K562 (cell line): ENCODE data around the gene GAB2. TPM values are rescaled to one million over a fixed set of nuclear protein-coding genes. Genes with fewer than 3 reads are reported as not detected.

Source experiments
- ATAC-seq: fragments of 200-7000 bp; cut with Tn5 transposase; 3 replicates; pipeline ENCODE4 v1.9.1; 2020; ENCODE audit warnings: moderate library complexity
- BruUV-seq: library from RNA; stranded (reverse); fragments of 400-500 nt; replicated peaks from 2 replicates; lab custom pipeline; 2021; lab: Mats Ljungman, UMichigan
- CTCF ChIA-PET: fragments of 300-600 bp; formaldehyde crosslinking; extraction: SDS; loops from one replicate; lab custom pipeline; 2021; ENCODE audit warnings: low intra/inter-chr PET ratio; lab: Yijun Ruan, JAX
- POLR2A ChIA-PET: fragments of 300-600, 350-650 bp; sonication (Branson Sonifier 250); formaldehyde crosslinking; extraction: SDS; loops from one replicate; lab custom pipeline; 2021; ENCODE audit warnings: antibody characterized with exemption, inconsistent platforms; lab: Yijun Ruan, JAX
- DNase-seq, 4 experiments: peaks; one replicate each; pipeline versions ENCODE4 v3.0.0 to v3.0.0-alpha.2; 2011 to 2018; ENCODE audit warnings: low spot score in 3 of 4, mixed read lengths in 3 of 4; ENCODE audit errors: extremely low read depth in 1 of 4
- FAIRE-seq: peaks from 2 replicates; lab custom pipeline; 2011; peaks lifted over from hg19 to GRCh38; lab: Jason Lieb, UNC
- H2AFZ ChIP-seq: 2 replicates; pipeline ENCODE4 v1.6.0; 2011; ENCODE audit warnings: low read depth, low read length, control low read depth, inconsistent platforms
- H3K27ac ChIP-seq: fragments of 200-600 bp; 3 replicates; pipeline ENCODE4 v1.8.0; 2011; ENCODE audit warnings: low read depth, mild to moderate bottlenecking, control low read depth, inconsistent platforms, low read length, moderate library complexity, mixed read lengths; ENCODE audit errors: extremely low read depth
- H3K27me3 ChIP-seq, 2 experiments: fragments of 300-600 bp in 1 of 2; 2 replicates in 1 of 2; 3 replicates in 1 of 2; pipeline versions ENCODE4 v1.6.0 to v1.8.0; 2011; ENCODE audit warnings: inconsistent platforms in 2 of 2, low read length in 2 of 2, mild to moderate bottlenecking in 1 of 2, mixed read lengths in 1 of 2, moderate library complexity in 1 of 2; ENCODE audit not compliant: control insufficient read depth in 2 of 2, insufficient read depth in 2 of 2
- H3K36me3 ChIP-seq: fragments of 300-600 bp; 3 replicates; pipeline ENCODE4 v1.8.0; 2011; ENCODE audit warnings: mild to moderate bottlenecking, low read length, inconsistent platforms; ENCODE audit not compliant: control insufficient read depth, insufficient read depth
- H3K4me1 ChIP-seq, 2 experiments: fragments of 200-600 bp in 1 of 2; replicated peaks in 1 of 2; 2 replicates in 1 of 2; 3 replicates in 1 of 2; pipeline versions ENCODE4 v1.5.1 to v1.8.0; 2011; ENCODE audit warnings: inconsistent platforms in 2 of 2, low read length in 2 of 2, mild to moderate bottlenecking in 1 of 2, mixed read lengths in 1 of 2, moderate library complexity in 1 of 2; ENCODE audit not compliant: control insufficient read depth in 2 of 2, insufficient read depth in 2 of 2
- H3K4me2 ChIP-seq: 2 replicates; pipeline ENCODE4 v1.6.1; 2011; ENCODE audit warnings: low read length, control low read depth, inconsistent platforms, mixed read lengths; ENCODE audit not compliant: insufficient read depth
- H3K4me3 ChIP-seq: fragments of 200-600 bp; sonication (generic), shearing (Covaris generic); 2 replicates; pipeline ENCODE4 v1.5.1; 2016; ENCODE audit warnings: control low read depth, inconsistent platforms
- H3K79me2 ChIP-seq: fragments of 200-600 bp; 3 replicates; pipeline ENCODE4 v1.8.0; 2011; ENCODE audit warnings: low read length, inconsistent platforms; ENCODE audit not compliant: control insufficient read depth, insufficient read depth
- H3K9ac ChIP-seq, 2 experiments: 2 replicates each; pipeline versions ENCODE4 v1.6.0 to v1.6.1; 2011; ENCODE audit warnings: low read depth in 2 of 2, low read length in 2 of 2, control low read depth in 1 of 2, inconsistent platforms in 1 of 2, mild to moderate bottlenecking in 1 of 2, mixed read lengths in 1 of 2; ENCODE audit not compliant: insufficient read depth in 1 of 2
- H3K9me1 ChIP-seq: one replicate; pipeline ENCODE4 v1.6.0; 2011; ENCODE audit warnings: inconsistent platforms, mild to moderate bottlenecking, low read length, moderate library complexity; ENCODE audit not compliant: control insufficient read depth, insufficient read depth
- H3K9me3 ChIP-seq: replicated peaks from 2 replicates; pipeline ENCODE4 v1.5.1; 2011; ENCODE audit warnings: low read depth, low read length, inconsistent platforms; ENCODE audit not compliant: control insufficient read depth, insufficient read depth
- H4K20me1 ChIP-seq: replicated peaks from 2 replicates; pipeline ENCODE4 v1.6.1; 2011; ENCODE audit warnings: low read length, inconsistent platforms, mixed read lengths; ENCODE audit not compliant: control insufficient read depth, insufficient read depth
- ARHGAP35 ChIP-seq: fragments of 450-650 bp; IDR thresholded peaks from 2 replicates; pipeline ENCODE4 v1.6.1; 2018; ENCODE audit not compliant: partially characterized antibody
- CBX2 ChIP-seq: fragments of 200-600 bp; sonication (generic); IDR thresholded peaks from one replicate; pipeline ENCODE4 v1.6.1; 2012; ENCODE audit warnings: mild to moderate bottlenecking, low read length, inconsistent platforms; ENCODE audit not compliant: insufficient read depth, poor library complexity, severe bottlenecking
- GABPB1 ChIP-seq: sonication (generic); formaldehyde crosslinking; IDR thresholded peaks from 2 replicates; pipeline ENCODE4 v1.8.0; 2022; ENCODE audit warnings: mild to moderate bottlenecking, missing genetic modification reagents
- HNRNPK ChIP-seq: fragments of 200-400 bp; formaldehyde crosslinking; IDR thresholded peaks from one replicate; pipeline ENCODE4 v1.6.1; 2018; ENCODE audit warnings: mild to moderate bottlenecking, low read depth, low read length; ENCODE audit not compliant: poor library complexity, severe bottlenecking
- POLR2G ChIP-seq: fragments of 200-400 bp; formaldehyde crosslinking; IDR thresholded peaks from 2 replicates; pipeline ENCODE4 v1.6.1; 2017; ENCODE audit warnings: low read depth, mild to moderate bottlenecking, antibody characterized with exemption, low read length, moderate library complexity
- PYGO2 ChIP-seq: fragments of 450-650 bp; IDR thresholded peaks from 2 replicates; pipeline ENCODE4 v1.6.1; 2016; ENCODE audit warnings: mild to moderate bottlenecking, missing genetic modification characterization, moderate library complexity, missing compliant biosample characterization
- RBFOX2 ChIP-seq: fragments of 200-400 bp; formaldehyde crosslinking; IDR thresholded peaks from 2 replicates; pipeline ENCODE4 v1.6.1; 2017; ENCODE audit warnings: low read depth, mild to moderate bottlenecking, low read length, moderate library complexity
- RBM22 ChIP-seq: fragments of 200-400 bp; formaldehyde crosslinking; IDR thresholded peaks from 2 replicates; pipeline ENCODE4 v1.6.1; 2018; ENCODE audit warnings: low read length, low read depth; ENCODE audit not compliant: poor library complexity, severe bottlenecking
- WHSC1 ChIP-seq: IDR thresholded peaks from one replicate; pipeline ENCODE4 v1.6.1; 2012; ENCODE audit warnings: low read length, control low read depth, inconsistent platforms
- WGBS: fragments of 100-300 bp; shearing (Covaris generic); methylation state at CpG from one replicate; pipeline ENCODE4 v1.1.6; 2016; ENCODE audit warnings: low coverage, mixed read lengths; ENCODE audit not compliant: insufficient coverage; ENCODE audit errors: missing lambda C conversion rate; 5-methylcytosine and 5-hydroxymethylcytosine counted together
- in situ Hi-C: fragments of 300-500 bp; cut with MboI; formaldehyde crosslinking; loops from 4 replicates; pipeline ENCODE4 v1.15.0; 2018; ENCODE audit warnings: inconsistent platforms, mixed read lengths
- intact Hi-C: fragments of 100-400 bp; cut with micrococcal nuclease; formaldehyde crosslinking; loops from 2 replicates; pipeline ENCODE4 v1.14.2; 2022
- polyA plus RNA-seq, 8 experiments: library from polyadenylated mRNA; depleted of rRNA in 4 of 8; stranded (reverse) in 5 of 8; unstranded in 3 of 8; fragments of >200 nt; fragmentation: Nextera tagmentation in 2 of 8; fragmentation: Illumina TruSeq in 1 of 8; extraction: Ambion mirVana in 2 of 8; extraction: Trizol in 1 of 8; gene quantifications; 2 replicates each; pipeline versions ENCODE4 v1.2.1 to v1.2.3, GENCODE V29; 2011 to 2014; ENCODE audit warnings: inconsistent platforms in 1 of 8, missing spikeins in 1 of 8
- total RNA-seq, 7 experiments: library from RNA; depleted of rRNA in 6 of 7; stranded (reverse); fragments of >200 nt in 6 of 7; fragmentation: Illumina TruSeq in 2 of 7; extraction: Trizol in 2 of 7; gene quantifications; 2 replicates each; pipeline versions ENCODE4 v1.2.1 to v1.2.3, GENCODE V29; 2011 to 2021; ENCODE audit warnings: low replicate concordance in 1 of 7

The GAB2 gene
- total and polyA plus RNA-seq, 9 of the 15 experiments (the other 6 are each of a cell fraction or from before 2014, with no cell fraction given), result 2.3 to 35.2 (median 16.1) TPM

- ATAC-seq (no peak), FAIRE-seq (no peak), DNase-seq (no peak)
- Histone ChIP-seq H3K4me1 (peaks cover 0 to 8% of the 10 kb centered on the region in 2 experiments; a peak in 3 of 5 replicates), H3K9me3 (no peaks in the 10 kb centered on the region), H3K27ac (no peak overlapping the region), H3K79me2 (no peaks in the 10 kb centered on the region), H3K4me3 (no peak overlapping the region), H3K9ac (no peak overlapping the region), H3K4me2 (no peak overlapping the region), H4K20me1 (no peaks in the 10 kb centered on the region), H3K27me3 (no peaks in the 10 kb centered on the region), H2AFZ (no peak overlapping the region), H3K36me3 (peaks cover 30% of the 10 kb centered on the region; the same call in 1 of the 3 replicates), H3K9me1 (no peaks in the 10 kb centered on the region)
- POLR2A ChIA-PET, result interaction anchor here (0.8 kb wide), 1 partner anchor 15 kb away, joined by 3 read pairs; no protein-coding TSS in a partner anchor
- WGBS, result 85% methylated on average over 28 of the region's 31 CpGs
- no TSS peak for BruUV-seq
- TF ChIP-seq ARHGAP35 (no peak), GABPB1 (peak; percentile 41; the same call in 1 of the 2 replicates), CBX2 (no peak), HNRNPK (no peak), PYGO2 (tag) (no peak), POLR2G (peak; percentile 80), RBM22 (peak; percentile 99), RBFOX2 (0 out of 2 replicates have a peak, but pooled peaks have one; percentile 20), WHSC1 (no peak)
- in situ Hi-C loops, result no loop called here
- intact Hi-C loops, result no loop called here
- CTCF ChIA-PET, result no interaction called here
Measured at GRCh38 chr11:78210000-78210608, 207.5 kb downstream of the GAB2 start.
